Testis (tissue), 3 donors: Measurements from ENCODE around the gene POLK. TPM values are rescaled to one million over a fixed set of nuclear protein-coding genes. Genes with fewer than 3 reads are reported as not detected.

ENCODE experiments used
- DNase-seq: peaks from one replicate; pipeline ENCODE4 v3.0.0-alpha.2; 2019
- H3K27ac ChIP-seq, 2 donors: fragments of 200-600 bp; sonication (generic); one replicate each; pipeline ENCODE4 v1.5.1; 2019
- H3K27me3 ChIP-seq: fragments of 200-600 bp; sonication (generic); one replicate; pipeline ENCODE4 v1.5.1; 2019
- H3K36me3 ChIP-seq: fragments of 200-600 bp; sonication (generic); one replicate; pipeline ENCODE4 v1.5.1; 2017; ENCODE audit warnings: low read depth; ENCODE audit errors: missing control alignments
- H3K4me1 ChIP-seq: fragments of 200-600 bp; sonication (generic); one replicate; pipeline ENCODE4 v1.5.1; 2019
- H3K4me3 ChIP-seq, 2 donors: fragments of 200-600 bp; sonication (generic); one replicate each; pipeline ENCODE4 v1.5.1; 2017 to 2019
- H3K9me3 ChIP-seq: fragments of 200-600 bp; sonication (generic); one replicate; pipeline ENCODE4 v1.5.1; 2017
- CTCF ChIP-seq, 3 experiments: fragments of 450-650 bp in 2 of 3; fragments of 200-600 bp in 1 of 3; sonication (generic) in 1 of 3; IDR thresholded peaks; one replicate each; pipeline ENCODE4 v1.5.1; 2016 to 2019; ENCODE audit warnings: antibody characterized with exemption in 3 of 3, mild to moderate bottlenecking in 2 of 3, moderate library complexity in 1 of 3
- POLR2A ChIP-seq: fragments of 450-650 bp; IDR thresholded peaks from one replicate; pipeline ENCODE4 v1.6.1; 2017; ENCODE audit warnings: antibody characterized with exemption, mild to moderate bottlenecking, moderate library complexity
- WGBS, 2 donors: methylation state at CpG; one replicate each; pipeline ENCODE4 v1.1.5; 2018; 5-methylcytosine and 5-hydroxymethylcytosine counted together
- intact Hi-C: fragments of 100-400 bp; cut with DNase I; formaldehyde crosslinking; loops from one replicate; pipeline ENCODE4 v1.15.1; 2023; ENCODE audit warnings: low total_unique reads
- polyA plus RNA-seq: library from polyadenylated mRNA; stranded (reverse); fragments of 350-450 nt; fragmentation: Illumina TruSeq; extraction: RNeasy Lipid Tissue Mini Kit (QIAGEN cat#74804); gene quantifications from one replicate; pipeline ENCODE4 v1.2.3, GENCODE V29; 2014; ENCODE audit warnings: low read depth, low replicate concordance; ENCODE audit not compliant: insufficient read depth
- total RNA-seq, 2 donors: library from RNA; depleted of rRNA; stranded (reverse); fragments of >200 nt; gene quantifications; one replicate each; pipeline ENCODE4 v1.2.3, GENCODE V29; 2016

POLK gene
- total and polyA plus RNA-seq, 3 donors from 2014 or later, result 23.3 to 56.7 (median 41.0) TPM

- Histone ChIP-seq H3K4me3 (no peak overlapping the region), H3K36me3 (no peaks in the 10 kb centered on the region), H3K9me3 (no peaks in the 10 kb centered on the region), H3K27ac (no peak overlapping the region), H3K27me3 (no peaks in the 10 kb centered on the region), H3K4me1 (no peaks in the 10 kb centered on the region)
- WGBS, 2 donors, result 94 to 95% methylated on average over 6 of the region's 6 CpGs
- TF ChIP-seq CTCF (IDR thresholded peaks at IDR 0.05), result no peak
- no peak for TF ChIP-seq POLR2A
- intact Hi-C loops, result no loop called here
- no peak for DNase-seq
Measured at GRCh38 chr5:75546830-75547229, 35.1 kb downstream of the POLK start.

DNA sequence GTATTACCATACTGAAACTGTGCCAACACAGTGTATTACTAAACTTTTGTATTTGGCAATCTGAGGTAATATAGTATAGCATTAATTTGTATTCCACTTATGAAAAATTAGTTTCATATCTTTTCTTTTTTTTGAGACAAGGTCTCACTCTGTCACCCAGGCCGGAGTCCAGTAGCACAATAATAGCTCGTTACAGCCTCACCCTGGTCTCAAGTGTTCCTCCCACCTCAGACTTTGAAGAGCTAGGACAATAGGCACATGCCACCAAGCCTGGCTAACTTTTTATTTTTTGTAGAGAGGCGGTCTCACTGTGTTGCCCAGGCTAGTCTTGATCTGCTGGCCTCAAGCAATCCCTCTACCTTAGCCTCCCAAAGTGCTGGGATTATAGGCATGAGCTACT is 36.1 kb downstream of the POLK start:
- no peaks in the 10 kb centered on the region for H3K36me3 ChIP-seq
- intact Hi-C loops, result no loop called here
- H3K27ac ChIP-seq, result no peak overlapping the region
- no peak overlapping the region for H3K4me3 ChIP-seq
- H3K27me3 ChIP-seq, result no peaks in the 10 kb centered on the region
- H3K9me3 ChIP-seq, result no peaks in the 10 kb centered on the region
- H3K4me1 ChIP-seq, result no peaks in the 10 kb centered on the region
- no peak for DNase-seq
- WGBS, 2 donors, result 77 to 88% methylated on average over 3 of the region's 3 CpGs
- TF ChIP-seq POLR2A, result no peak
- no peak for TF ChIP-seq CTCF (IDR thresholded peaks at IDR 0.05)

- DNase-seq, result no peak
- Histone ChIP-seq H3K9me3 (no peaks in the 10 kb centered on the region), H3K36me3 (no peaks in the 10 kb centered on the region), H3K4me1 (no peaks in the 10 kb centered on the region), H3K27me3 (no peaks in the 10 kb centered on the region), H3K27ac (no peak overlapping the region), H3K4me3 (no peak overlapping the region)
- no peak for TF ChIP-seq CTCF (IDR thresholded peaks at IDR 0.05)
- TF ChIP-seq POLR2A, result no peak
- intact Hi-C loops, result no loop called here
- WGBS, 2 donors, result 89 to 100% methylated on average over 1 of the region's 1 CpG
Measured at GRCh38 chr5:75550597-75550996, 38.9 kb downstream of the POLK start.

GRCh38 chr5:75551471-75551870 is 39.8 kb downstream of the POLK start:
- no peak overlapping the region for H3K27ac ChIP-seq
- 91 to 97% methylated on average over 3 of the region's 3 CpGs for WGBS, 2 donors
- H3K27me3 ChIP-seq, result no peaks in the 10 kb centered on the region
- no peaks in the 10 kb centered on the region for H3K9me3 ChIP-seq
- intact Hi-C loops, result no loop called here
- no peak overlapping the region for H3K4me3 ChIP-seq
- TF ChIP-seq POLR2A (no peak), CTCF (IDR thresholded peaks at IDR 0.05) (no peak)
- H3K4me1 ChIP-seq, result no peaks in the 10 kb centered on the region
- H3K36me3 ChIP-seq, result no peaks in the 10 kb centered on the region
- no peak for DNase-seq

DNA sequence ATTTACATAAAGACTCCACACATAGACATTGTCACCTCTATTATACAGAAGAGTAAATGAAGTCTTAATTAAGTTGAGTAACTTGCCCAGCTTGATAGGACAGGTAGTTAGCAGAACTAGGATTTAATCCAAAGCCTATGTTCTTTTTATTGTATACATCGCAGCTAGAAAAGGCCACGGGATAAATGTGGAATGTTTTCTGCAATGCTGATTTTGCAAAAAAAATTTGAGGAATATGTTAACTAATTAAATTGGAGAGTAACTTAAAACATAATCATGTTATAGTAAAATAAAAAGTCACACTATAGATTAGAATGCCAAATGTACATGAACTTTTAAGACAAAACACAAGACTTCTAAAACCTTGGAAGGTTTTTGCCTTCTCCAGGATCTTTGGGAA is 41.1 kb downstream of the POLK start:
- Histone ChIP-seq H3K27ac (no peak overlapping the region), H3K9me3 (no peaks in the 10 kb centered on the region), H3K4me3 (no peak overlapping the region), H3K4me1 (no peaks in the 10 kb centered on the region), H3K27me3 (no peaks in the 10 kb centered on the region), H3K36me3 (no peaks in the 10 kb centered on the region)
- TF ChIP-seq CTCF (IDR thresholded peaks at IDR 0.05) (no peak), POLR2A (no peak)
- intact Hi-C loops, result no loop called here
- 94 to 95% methylated on average over 2 of the region's 2 CpGs for WGBS, 2 donors
- DNase-seq, result no peak
